HG03025 (cell line): Measurements from ENCODE around the gene STX1B.
"Not testable (repeated sequence)": the region's sequence is repeated elsewhere in the genome, so short reads cannot be mapped to it uniquely, and the experiment has no call there.

Experiments
- ATAC-seq: cut with Tn5 transposase; IDR thresholded peaks from one replicate; pipeline ENCODE4 v1.9.1; 2021; ENCODE audit warnings: mild to moderate bottlenecking, moderate library complexity; ENCODE audit not compliant: unreplicated experiment, low FRiP score

STX1B gene

GRCh38 chr16:30954993-30955392 is 55.4 kb downstream of the STX1B start:
- no peak for ATAC-seq

GRCh38 chr16:30953511-30954124 is 56.8 kb downstream of the STX1B start:
- no peak for ATAC-seq

- ATAC-seq = no peak
Observed at GRCh38 chr16:30953111-30953510, 57.3 kb downstream of the STX1B start.

GRCh38 chr16:30951750-30952149 is 58.7 kb downstream of the STX1B start:
- ATAC-seq = no peak

GRCh38 chr16:30951193-30951592 is 59.2 kb downstream of the STX1B start:
- no peak for ATAC-seq

- no peak for ATAC-seq
Observed at GRCh38 chr16:30950516-30951065, 59.8 kb downstream of the STX1B start.

GRCh38 chr16:30949650-30950515 is 60.6 kb downstream of the STX1B start:
- ATAC-seq = no peak

GRCh38 chr16:30948667-30949649 is 61.5 kb downstream of the STX1B start, which contains the start of gene ORAI3:
Gene ORAI3, plus strand, starts transcription at chr16:30949068. Its CDS starts 222 bp downstream, at chr16:30949290.
- no peak for ATAC-seq

GRCh38 chr16:30947859-30948666 is 62.4 kb downstream of the STX1B start:
- no peak for ATAC-seq

GRCh38 chr16:30947541-30947858 is 62.9 kb downstream of the STX1B start:
- no peak for ATAC-seq

GRCh38 chr16:30946671-30947540 is 63.5 kb downstream of the STX1B start:
- no peak for ATAC-seq

GRCh38 chr16:30944352-30944751 is 66.1 kb downstream of the STX1B start:
- no peak for ATAC-seq

GRCh38 chr16:30942426-30942806 is 68.0 kb downstream of the STX1B start:
- no peak for ATAC-seq

GRCh38 chr16:30941600-30942425 is 68.6 kb downstream of the STX1B start:
- no peak for ATAC-seq

- not testable (repeated sequence) for ATAC-seq
Observed at GRCh38 chr16:30939571-30939970, 70.9 kb downstream of the STX1B start.
